Right lobe of liver (tissue), 6 donors: ENCODE results near the gene POPDC3. TPM values are rescaled to one million over a fixed set of nuclear protein-coding genes. Genes with fewer than 3 reads are reported as not detected.
"Not testable (repeated sequence)": the region's sequence is repeated elsewhere in the genome, so short reads cannot be mapped to it uniquely, and the experiment has no call there.

Experiments used
- ATAC-seq, 4 donors: fragments of 200-7000 bp; cut with Tn5 transposase; one replicate each; pipeline ENCODE4 v1.9.1; 2020; ENCODE audit warnings: mild to moderate bottlenecking in 4 of 4, moderate library complexity in 4 of 4
- DNase-seq, 3 donors: peaks; one replicate each; pipeline ENCODE4 v3.0.0-alpha.2; 2020
- H3K27ac ChIP-seq, 3 donors: fragments of 200-600 bp; one replicate each; pipeline ENCODE4 v1.8.0; 2022
- H3K27me3 ChIP-seq, 2 donors: fragments of 200-600 bp; one replicate each; pipeline ENCODE4 v1.8.0; 2022
- H3K36me3 ChIP-seq, 4 donors: fragments of 200-600 bp; sonication (generic) in 1 of 4; one replicate each; pipeline versions ENCODE4 v1.5.1 to v1.8.0; 2017 to 2022; ENCODE audit warnings: control low read depth in 1 of 4
- H3K4me1 ChIP-seq, 4 donors: fragments of 200-600 bp; sonication (generic) in 1 of 4; one replicate each; pipeline versions ENCODE4 v1.5.1 to v1.8.0; 2017 to 2022; ENCODE audit warnings: control low read depth in 1 of 4
- H3K4me3 ChIP-seq, 3 donors: fragments of 200-600 bp; one replicate each; pipeline ENCODE4 v1.8.0; 2022
- H3K9me3 ChIP-seq, 4 donors: fragments of 200-600 bp; sonication (generic) in 1 of 4; one replicate each; pipeline versions ENCODE4 v1.5.1 to v1.8.0; 2017 to 2022; ENCODE audit warnings: control low read depth in 1 of 4
- CTCF ChIP-seq, 4 donors: fragments of 200-600 bp in 3 of 4; fragments of 450-650 bp in 1 of 4; IDR thresholded peaks; one replicate each; pipeline versions ENCODE4 v1.5.1 to v1.8.0; 2016 to 2022; ENCODE audit warnings: antibody characterized with exemption in 4 of 4, mild to moderate bottlenecking in 2 of 4
- POLR2A ChIP-seq: fragments of 450-650 bp; IDR thresholded peaks from one replicate; pipeline ENCODE4 v1.6.1; 2017; ENCODE audit warnings: antibody characterized with exemption, mild to moderate bottlenecking
- WGBS: methylation state at CpG from one replicate; pipeline ENCODE4 v1.1.6; 2018; ENCODE audit warnings: low coverage, low lambda C conversion rate; ENCODE audit not compliant: insufficient coverage; ENCODE audit errors: missing lambda C conversion rate; 5-methylcytosine and 5-hydroxymethylcytosine counted together
- intact Hi-C, 2 donors: fragments of 100-400 bp; cut with DNase I; formaldehyde crosslinking; loops; one replicate each; pipeline versions ENCODE4 v1.11.2 to v1.14.1; 2022
- total RNA-seq, 6 experiments: library from RNA; depleted of rRNA in 2 of 6; stranded (reverse); fragments of >200 nt in 2 of 6; fragmentation: NEBNext Ultra II Directional in 3 of 6; extraction: Animal tissue kit (Norgen Biotek cat#: 25700) in 3 of 6; gene quantifications; one replicate each; pipeline versions ENCODE4 v1.1.0 to v1.2.4, GENCODE V29; 2016 to 2023
- donor health status: DM: no; HTN: yes; CAD: no.
- donor health status: DM: no; HTN: no; CAD: no.
- donor health status: DM: no; HTN: no; CAD: no.
- donor health status: DM: no; HTN: yes; CAD: no.
- donor health status: DM: no; HTN: yes; CAD: no.

The POPDC3 gene
- total RNA-seq, 6 experiments from 2014 or later: not detected

- Histone ChIP-seq H3K27ac (no peak overlapping the region), H3K36me3 (no peaks in the 10 kb centered on the region), H3K4me1 (no peaks in the 10 kb centered on the region), H3K4me3 (no peak overlapping the region), H3K9me3 (no peaks in the 10 kb centered on the region), H3K27me3 (peaks cover 0 to 4% of the 10 kb centered on the region in 2 donors)
- ATAC-seq: no peak
- no peak for DNase-seq
- intact Hi-C loops: no loop called here
- 55% methylated on average over 1 of the region's 1 CpG for WGBS
- no peak for TF ChIP-seq CTCF (IDR thresholded peaks at IDR 0.05)
- no peak for TF ChIP-seq POLR2A
Measured at GRCh38 chr6:105178110-105178509, 1.7 kb downstream of the POPDC3 start.

GRCh38 chr6:105177556-105177955, 2.3 kb downstream of the POPDC3 start:
- intact Hi-C loops: no loop called here
- no peak for DNase-seq
- Histone ChIP-seq H3K27ac (no peak overlapping the region), H3K4me1 (no peaks in the 10 kb centered on the region), H3K9me3 (no peaks in the 10 kb centered on the region), H3K4me3 (no peak overlapping the region), H3K27me3 (peaks cover 0 to 4% of the 10 kb centered on the region in 2 donors), H3K36me3 (no peaks in the 10 kb centered on the region)
- 58% methylated on average over 1 of the region's 2 CpGs for WGBS
- no peak for TF ChIP-seq CTCF (IDR thresholded peaks at IDR 0.05)
- TF ChIP-seq POLR2A: no peak
- ATAC-seq: no peak

- no peaks in the 10 kb centered on the region for H3K27me3 ChIP-seq
- intact Hi-C loops: no loop called here
- H3K36me3 ChIP-seq: no peaks in the 10 kb centered on the region
- WGBS: 73% methylated on average over 6 of the region's 6 CpGs
- no peak overlapping the region for H3K27ac ChIP-seq
- DNase-seq: no peak
- no peak for ATAC-seq
- H3K4me1 ChIP-seq: no peaks in the 10 kb centered on the region
- no peak overlapping the region for H3K4me3 ChIP-seq
- TF ChIP-seq CTCF (IDR thresholded peaks at IDR 0.05): no peak
- no peak for TF ChIP-seq POLR2A
- no peaks in the 10 kb centered on the region for H3K9me3 ChIP-seq
Measured at GRCh38 chr6:105174512-105174911, 5.3 kb downstream of the POPDC3 start.

- WGBS: 68% methylated on average over 4 of the region's 4 CpGs
Measured at GRCh38 chr6:105172515-105172914, 7.3 kb downstream of the POPDC3 start.

DNA sequence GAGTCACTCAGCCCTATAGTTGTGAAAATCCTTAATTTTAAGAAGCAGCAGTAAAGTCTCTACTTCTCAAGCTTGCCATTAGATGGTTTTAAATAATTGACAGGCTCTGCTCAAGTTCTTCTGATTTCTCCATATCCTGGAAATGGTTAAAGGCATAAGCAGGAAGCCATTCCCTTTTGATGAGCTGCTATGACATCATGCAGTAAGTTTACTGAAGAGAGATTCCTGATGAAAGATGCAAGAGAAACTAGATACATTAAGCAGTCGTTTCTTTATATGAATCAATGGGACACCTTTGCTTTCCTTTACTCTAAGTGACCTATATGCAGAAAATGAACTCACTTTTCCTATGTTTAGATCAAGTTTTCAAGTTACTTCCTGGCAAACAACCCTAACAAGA, 9.8 kb downstream of the POPDC3 start:
- intact Hi-C loops: no loop called here
- Histone ChIP-seq H3K27ac (no peak overlapping the region), H3K9me3 (no peaks in the 10 kb centered on the region), H3K36me3 (no peaks in the 10 kb centered on the region), H3K4me1 (no peaks in the 10 kb centered on the region), H3K4me3 (no peak overlapping the region), H3K27me3 (no peaks in the 10 kb centered on the region)
- WGBS: 0% methylated on average over 1 of the region's 1 CpG
- TF ChIP-seq CTCF (IDR thresholded peaks at IDR 0.05): no peak
- no peak for TF ChIP-seq POLR2A
- DNase-seq (no peak), ATAC-seq (no peak)

More at GRCh38 chr6:105172515-105172914, 7.3 kb downstream of the POPDC3 start:
- intact Hi-C loops, H3K4me3 ChIP-seq, H3K36me3 ChIP-seq, H3K9me3 ChIP-seq, H3K27me3 ChIP-seq, H3K27ac ChIP-seq, ATAC-seq, H3K4me1 ChIP-seq, DNase-seq: not testable (repeated sequence)
